Measurements from ENCODE around the gene MYO3B.

Gene MYO3B

DNA sequence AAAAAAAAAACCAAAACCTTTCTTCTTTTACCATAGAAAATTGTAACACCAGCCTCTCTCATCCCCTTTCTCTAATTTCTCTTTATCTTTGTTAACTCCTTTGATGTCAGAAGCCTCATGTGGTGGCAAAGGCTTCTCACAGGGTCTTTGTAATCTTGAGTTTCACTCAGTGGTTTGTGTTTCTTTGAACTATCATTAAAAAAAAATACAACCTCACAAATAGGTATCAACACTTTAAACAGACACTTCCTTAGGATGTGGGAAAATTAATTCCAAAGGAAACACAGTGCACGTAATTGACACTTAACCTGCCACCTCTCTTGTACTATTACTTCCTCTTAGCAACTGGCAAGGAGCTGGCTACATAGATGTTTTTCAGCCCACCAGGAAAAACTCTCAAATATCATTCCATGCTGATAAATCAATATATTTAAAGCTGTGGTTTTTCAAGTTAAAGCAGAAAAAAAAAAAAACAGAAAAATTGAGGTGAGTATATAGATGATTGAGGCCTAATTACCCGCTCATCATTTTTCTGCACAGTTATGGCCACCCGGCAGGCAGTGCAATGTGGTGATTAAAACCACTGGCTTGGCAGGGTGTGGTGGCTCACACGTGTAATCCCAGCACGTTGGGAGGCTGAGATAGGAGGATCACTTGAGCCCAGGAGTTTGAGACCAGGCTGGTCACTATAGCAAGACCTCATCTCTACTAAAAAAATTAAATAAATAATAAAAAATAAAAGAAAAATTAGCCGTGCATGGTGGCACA lies 193.5 kb downstream of the MYO3B start:
- no peak for DNase-seq (ENCODE audit: low spot score)

DNA sequence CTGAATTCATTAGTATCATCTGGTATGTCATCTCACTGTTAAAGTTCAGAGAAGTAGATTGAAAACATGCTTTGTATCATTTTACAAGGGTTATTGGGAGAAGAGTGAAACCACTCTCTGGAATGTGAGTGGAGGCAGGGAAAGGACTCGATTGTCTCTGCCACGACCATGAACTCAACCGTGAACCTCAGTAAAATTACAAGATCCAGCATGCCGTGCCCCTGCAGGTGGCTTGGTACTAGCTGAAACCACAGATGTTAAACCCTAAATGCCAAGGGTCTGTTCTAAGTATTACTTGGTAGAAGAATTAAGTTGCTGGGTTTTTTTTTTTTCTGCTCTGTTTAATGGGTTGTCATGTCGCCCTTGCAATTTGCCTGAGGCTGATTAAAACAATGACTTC lies 197.2 kb downstream of the MYO3B start:
- DNase-seq (ENCODE audit: low spot score): no peak

DNA sequence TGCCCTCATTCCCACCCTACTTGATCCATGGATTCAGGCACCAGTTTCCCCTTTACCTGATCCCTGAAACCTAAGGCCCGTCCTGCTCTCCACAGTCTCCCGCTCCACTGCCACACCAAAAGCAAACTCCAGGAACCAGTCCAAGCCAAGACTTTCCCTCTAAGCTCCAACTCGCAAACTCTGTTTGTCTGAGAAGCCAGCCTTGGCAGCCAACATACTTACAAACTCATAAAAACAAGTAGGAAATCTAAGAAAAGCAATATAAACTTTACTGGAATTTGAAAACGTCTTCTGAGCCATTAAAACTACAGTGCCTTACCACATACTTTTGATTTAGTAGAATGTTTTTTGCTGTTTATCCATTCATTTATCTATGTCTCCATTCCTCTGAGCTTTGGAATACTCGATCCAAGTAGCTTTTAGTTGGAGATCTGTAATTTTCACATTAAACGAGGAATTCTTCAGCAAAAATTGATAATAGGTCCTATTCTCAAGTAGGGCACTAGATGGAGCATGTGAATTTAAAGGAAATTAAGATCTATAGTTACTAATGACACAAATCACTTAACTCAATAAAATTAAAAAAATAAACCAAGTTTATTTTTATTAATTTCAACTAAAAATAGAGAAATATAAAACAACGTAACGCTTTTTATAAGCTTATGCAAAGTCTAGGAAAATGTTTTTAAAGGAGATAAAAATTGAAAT lies 199.7 kb downstream of the MYO3B start:
- DNase-seq (ENCODE audit: low spot score): no peak

DNA sequence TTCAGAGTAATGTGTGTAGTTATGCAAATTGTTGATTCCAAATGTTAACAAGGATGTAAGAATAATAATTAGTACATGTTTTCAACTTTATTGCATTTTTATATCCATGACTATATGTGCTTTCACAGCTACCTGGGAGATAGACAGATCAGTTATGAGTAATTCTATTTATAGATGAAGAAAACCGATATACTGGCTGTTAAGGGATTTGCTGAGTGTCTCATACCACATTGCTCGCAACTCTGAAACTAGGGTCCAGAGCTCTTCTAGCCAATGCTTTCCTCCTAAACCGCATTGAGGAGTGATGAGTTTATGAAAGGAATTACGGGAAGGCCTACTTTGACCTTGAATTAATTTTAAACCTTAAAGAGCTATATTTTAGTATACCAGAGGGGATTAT lies 202.3 kb downstream of the MYO3B start:
- DNase-seq (ENCODE audit: low spot score): no peak

DNA sequence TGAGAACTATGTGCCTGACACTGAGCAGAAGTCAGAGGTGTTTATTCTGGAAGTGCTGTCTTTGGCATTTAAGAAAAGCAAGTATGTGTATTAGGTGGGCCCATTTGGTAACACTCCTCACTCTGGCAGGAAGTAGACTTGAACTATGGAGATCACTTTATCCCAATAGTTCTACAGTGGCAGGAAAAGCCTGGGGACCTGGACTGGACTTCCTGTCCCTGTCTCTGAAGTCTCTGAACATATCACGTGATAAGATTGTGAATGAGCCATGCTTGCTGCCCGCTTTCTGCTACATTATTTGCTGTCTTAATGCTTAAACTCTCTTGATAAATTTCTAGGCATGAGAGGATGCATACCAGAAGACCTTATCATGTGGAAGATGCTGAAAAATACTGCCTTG lies 203.7 kb downstream of the MYO3B start:
- no peak for DNase-seq (ENCODE audit: low spot score)

DNA sequence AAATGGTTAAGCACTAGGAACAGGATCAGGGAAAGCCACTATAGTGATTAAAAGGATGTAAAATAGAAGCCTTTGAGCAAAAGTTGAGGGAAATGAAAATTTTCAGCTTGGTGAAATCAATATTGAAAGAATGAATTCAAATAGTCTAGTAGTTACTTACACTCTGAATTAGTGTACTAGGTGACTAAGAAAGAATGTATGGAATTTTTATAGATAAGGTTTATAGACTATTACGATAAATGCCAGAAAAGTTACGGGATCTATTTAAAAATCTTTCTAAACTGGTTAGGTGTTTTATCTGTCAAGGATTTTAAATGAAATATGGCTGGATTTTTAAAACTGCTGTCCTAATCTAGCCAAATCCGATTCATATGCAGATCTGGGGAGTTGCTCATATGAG lies 208.6 kb downstream of the MYO3B start:
- no peak for DNase-seq (ENCODE audit: low spot score)

DNA sequence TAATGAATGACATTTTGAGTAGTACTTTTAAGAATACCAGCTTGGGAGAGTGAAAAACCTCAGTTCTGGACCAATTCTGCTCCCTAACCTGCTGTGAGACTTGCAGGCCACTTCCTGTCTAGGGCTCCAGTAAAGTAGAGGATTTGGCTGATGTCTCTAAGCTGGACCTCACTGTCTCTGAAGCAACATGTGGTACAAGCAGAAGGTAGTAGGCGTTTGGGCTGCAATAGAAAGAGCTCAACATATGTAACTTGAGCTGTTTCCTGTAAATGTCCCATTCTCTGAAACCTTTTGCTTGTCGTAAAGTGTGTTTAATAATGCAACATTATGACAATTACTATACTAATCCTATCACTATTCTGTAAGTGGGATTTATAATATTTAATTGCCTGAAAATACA lies 213.1 kb downstream of the MYO3B start:
- DNase-seq (ENCODE audit: low spot score): no peak

DNA sequence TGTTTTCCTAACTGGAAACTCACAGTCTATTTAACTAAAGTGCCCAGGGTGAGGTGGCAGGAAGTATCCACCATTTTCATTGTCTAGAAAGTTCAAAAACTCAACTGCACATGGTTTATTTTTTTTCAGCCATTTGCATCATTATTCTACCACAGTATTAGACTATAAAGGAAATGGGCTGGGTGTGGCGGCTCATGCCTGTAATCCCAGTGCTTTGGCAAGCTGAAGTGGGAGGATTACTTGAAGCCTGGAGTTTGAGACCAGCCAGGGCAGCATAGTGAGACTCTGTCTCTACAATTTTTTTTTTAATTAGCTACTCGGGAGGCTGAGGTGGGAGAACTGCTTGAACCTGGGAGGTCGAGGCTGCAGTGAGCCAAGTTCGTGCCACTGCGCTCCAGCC lies 213.8 kb downstream of the MYO3B start:
- no peak for DNase-seq (ENCODE audit: low spot score)

DNA sequence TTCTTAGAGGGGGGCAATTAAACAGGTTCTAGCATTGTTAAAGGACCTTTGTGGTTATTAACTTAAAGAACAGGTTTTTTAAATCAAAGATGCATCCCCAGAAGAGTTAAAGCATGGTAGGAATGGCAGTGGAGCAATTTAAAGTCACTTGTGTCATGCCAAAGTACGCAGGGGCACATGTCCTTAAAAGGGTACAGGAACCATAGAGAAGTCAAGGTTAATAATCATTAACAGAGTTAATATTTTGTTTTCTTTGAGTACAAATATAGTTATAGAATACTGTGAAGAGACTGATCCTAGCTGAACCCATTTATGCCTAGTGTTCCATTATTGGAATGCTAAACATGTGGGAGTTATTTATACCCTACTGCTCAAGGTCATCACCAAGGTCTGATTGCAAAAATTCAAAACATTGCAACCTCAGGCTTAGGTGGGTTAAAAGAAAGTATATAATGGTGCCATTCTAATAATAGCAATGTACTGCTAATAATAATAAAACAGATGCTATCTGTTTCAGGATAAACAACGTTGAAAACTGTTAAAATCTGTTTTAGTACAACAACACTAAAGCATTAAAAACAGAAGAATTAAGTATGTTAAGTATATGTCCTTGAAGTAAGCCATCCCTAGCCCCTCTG lies 216.0 kb downstream of the MYO3B start:
- DNase-seq (ENCODE audit: low spot score): no peak

DNA sequence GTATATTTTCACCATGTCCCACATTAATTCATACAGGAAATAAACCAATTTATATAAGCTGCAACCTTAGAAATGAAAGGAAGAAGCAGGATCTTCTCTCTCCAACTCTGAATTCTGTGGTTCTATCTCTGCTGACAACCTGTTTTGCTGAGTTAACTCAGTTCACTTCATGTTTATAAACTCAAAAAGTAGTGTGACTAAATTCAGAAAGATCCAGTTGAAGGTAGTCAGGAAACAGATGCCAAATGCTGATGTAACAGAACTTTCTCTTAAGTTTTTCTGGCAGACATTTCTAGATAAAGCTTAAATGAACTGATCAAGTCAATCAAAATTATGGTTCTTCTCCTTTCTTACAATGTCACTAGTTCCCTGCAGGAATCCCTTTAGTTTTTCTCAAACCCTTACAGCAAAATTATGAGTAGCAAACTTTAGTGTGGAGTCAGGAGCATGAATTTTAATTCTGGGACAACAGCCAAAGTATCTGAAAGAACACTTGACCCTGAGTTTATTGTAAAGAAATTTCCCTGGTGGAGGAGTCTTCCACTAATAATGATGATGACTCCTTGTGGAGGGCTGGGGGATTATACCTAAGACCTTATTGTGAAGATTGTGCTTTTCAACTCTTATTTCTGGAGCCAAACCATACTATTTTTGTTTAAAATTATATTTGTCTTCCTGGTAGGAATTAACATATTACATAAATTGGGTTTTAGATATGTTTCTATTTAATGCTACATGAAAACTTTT lies 216.9 kb downstream of the MYO3B start:
- no peak for DNase-seq (ENCODE audit: low spot score)

DNA sequence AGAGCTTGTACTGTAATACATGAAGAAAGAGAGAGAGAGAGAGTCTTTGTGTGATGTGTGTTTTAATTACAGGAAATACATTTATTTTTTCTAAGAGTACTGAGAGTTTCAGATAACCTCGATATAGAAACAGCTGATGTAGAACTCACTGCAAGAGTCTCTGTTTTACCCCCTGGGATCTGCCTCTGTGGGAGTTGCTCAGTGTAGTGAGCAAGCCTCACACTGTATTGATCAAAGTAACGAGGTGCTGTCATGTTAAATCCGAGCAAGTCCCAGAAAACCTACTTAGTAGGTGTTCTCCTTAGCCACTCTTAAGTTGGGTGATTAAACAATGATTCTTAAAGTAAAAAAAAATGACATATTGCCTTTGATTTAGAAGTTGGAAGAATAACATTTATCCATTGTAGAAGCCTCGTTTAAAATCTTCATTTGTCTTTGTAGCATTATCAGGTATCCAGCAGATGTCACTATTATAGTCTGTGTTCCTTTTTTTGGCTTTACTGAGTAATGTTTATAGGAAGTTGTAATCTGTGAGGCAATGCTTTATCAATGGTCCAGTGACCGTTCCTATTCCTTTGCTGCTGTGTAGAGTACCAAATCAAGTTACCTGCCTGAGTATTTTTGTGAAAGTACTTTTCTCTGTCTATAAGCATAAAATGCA lies 219.0 kb downstream of the MYO3B start:
- DNase-seq (ENCODE audit: low spot score): no peak

DNA sequence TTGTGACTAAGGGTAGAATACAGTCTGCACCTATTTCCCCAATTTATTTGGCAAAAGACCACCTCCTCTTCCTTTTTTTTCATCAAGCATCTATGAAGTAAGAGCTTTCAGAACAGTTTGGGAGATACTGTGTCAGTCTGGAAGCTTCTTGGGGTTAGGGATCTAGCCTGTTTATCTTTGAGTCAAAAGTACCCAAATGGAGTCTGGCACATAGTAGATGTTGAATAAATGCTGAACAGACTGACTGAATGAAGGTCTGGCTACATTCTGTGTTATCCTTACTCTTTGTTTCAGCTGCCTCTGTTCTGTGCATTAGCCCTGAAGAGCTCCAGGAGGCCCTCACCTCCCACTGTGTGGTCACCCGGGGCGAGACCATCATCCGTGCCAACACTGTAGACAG lies 223.2 kb downstream of the MYO3B start:
- DNase-seq (ENCODE audit: low spot score): no peak

DNA sequence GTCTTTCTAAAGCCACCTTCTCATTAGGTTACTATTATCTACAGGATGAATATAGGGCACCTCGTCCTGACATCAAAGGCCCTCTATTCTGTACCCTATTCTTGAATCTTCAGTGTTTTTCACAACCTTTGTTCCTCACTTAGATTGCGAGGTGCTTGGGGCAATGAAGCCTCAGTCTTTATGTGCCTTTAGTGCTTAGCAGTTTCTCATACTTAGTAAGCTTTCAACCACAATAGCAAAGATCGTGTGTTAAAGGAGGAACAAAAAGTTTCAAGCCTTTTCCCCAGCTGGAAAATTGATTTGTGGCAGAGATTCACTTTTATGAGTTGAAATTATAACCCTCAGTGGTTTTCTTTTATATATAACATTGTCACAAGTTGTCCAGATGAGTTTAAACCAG lies 226.9 kb downstream of the MYO3B start:
- no peak for DNase-seq (ENCODE audit: low spot score)

DNA sequence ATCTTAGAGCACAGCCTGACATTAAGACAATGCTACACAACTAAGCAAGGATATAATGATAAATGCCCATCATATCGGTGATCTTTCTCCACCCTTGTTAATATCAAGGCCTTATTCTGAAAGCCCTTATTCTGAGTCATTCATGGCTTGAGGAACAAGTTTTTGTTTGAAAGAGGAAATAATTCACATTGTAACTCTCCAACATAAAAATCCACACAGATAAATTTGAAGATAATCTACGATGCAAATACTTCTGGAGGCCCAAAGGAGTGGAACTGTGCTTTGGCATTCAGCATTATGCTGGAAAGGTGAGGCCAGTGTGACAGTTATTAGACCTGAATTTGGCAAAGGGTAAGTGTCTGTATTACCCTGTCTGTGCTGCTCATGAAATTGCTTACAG lies 227.4 kb downstream of the MYO3B start:
- no peak for DNase-seq (ENCODE audit: low spot score)

DNA sequence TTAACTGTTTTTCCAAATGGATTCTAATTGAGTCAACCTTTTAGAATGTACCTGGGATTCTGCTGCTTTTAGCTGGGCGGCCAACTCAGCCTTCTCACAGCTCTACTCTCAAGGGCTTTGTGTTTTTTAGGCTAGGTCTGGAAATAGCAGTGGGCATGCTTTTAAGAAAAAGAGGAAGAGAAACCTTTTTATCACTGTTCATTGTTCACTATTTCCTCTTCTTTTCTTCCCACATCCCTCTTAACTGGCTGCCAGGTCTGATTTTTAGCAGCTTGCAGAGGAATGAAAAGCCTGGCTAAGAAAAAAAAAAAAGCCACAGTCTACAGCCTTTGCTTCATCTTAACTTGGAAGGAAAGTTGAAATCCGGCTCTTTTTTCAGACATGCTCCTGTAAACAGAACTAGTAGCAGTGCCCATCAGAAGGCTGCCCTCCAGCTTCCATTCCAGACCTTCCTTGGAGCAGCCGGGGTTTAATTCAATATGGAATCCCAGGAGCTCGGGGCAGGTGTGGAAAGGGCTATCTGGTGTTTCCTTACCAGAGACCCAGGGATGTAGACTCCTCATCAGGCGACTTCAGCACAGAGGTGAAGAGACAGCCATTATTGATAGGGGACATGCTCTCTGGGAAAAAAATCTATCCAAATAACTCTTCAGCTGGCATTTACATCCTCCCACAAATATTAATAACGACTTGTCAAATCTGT lies 230.7 kb downstream of the MYO3B start:
- no peak for DNase-seq (ENCODE audit: low spot score)

DNA sequence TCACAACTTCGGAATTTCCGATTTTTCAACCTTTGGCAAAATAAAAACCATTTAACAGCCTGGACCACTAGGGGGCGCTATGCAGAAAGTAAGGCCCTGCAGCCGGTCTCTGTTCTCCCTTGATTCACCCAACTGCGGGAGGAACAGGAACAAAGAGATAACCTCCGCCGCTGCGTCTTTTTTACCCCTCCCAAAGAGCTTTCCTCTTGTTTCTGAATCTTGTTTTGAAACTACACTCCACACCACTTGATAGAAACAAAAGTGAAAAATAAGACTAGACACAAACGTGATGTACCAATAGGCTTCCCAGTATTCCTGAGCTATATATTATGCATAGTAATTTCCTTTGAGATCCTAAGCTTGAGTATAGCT lies 231.2 kb downstream of the MYO3B start:
- DNase-seq (ENCODE audit: low spot score): peak; percentile 52

DNA sequence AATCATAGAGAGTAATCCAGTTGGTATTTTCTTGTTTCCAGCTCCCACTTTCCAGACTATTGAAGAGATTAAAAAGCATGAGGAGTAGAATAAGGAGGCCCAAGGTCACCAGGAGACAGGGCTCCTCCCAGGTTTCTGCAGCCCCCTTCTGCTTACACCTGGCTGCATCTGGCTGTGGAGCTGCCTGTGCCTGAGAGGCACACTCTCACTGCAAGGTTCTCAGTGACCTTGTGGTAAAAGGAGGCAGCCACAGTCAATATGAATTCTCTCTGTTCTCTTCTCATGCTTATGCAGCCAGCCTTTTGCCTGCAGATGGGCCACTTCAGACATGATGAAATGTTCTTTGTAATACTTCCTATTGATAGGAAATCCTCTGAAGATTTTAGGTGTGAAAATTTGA lies 233.7 kb downstream of the MYO3B start:
- DNase-seq (ENCODE audit: low spot score): no peak

DNA sequence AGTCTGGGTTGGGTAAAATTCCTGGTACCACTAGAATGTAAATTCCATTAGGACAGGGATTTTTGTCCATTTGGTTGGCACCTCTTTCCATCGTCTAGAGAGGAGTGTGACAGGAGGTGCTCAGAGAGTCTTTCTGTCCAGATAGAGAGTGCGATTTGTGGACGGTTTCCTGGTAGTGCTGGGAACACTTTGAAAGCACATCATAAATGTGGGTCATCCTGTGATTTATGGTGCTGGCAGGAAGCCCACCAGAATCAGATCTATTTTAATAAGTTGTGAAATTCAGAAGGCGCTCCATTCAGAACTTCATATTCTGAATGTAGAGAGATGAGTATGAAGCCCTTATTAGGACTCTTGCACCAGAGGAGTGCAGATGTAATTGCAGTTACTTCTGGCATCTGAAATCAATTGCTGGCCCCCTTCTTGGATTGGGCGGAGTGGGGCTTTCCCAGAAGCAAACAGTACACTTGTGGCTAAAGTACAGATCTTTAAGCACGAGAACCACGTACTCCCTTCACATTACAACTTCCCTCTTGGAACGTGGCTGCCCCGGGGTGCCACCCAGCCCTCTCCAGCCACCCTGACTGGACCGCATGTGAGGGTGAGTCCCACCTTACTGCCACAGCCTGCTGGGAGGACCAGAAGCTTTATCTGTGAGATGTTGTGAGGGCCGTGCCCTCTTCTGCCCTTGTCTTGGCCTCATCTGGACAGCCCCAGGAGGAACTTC lies 243.2 kb downstream of the MYO3B start:
- DNase-seq (ENCODE audit: low spot score): no peak

DNA sequence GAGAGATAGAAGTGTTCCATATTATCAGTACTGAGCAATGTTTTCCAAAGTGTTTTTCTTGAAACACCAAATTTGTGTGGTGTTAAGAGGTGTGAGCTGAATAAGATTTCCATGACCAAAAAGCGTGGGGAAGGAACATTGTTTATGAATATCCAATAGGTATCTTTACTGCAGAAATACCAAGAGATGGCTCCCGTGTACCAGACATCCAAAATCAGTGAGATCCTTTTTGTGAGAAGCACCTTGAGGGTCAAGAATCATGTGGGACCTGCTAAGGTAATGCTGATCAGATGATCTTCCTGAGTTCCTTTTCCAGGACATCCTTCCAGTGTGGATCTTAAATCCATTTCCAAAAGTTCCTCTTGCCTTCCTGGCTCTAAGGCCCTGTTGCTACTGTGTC lies 246.0 kb downstream of the MYO3B start:
- DNase-seq (ENCODE audit: low spot score): no peak

DNA sequence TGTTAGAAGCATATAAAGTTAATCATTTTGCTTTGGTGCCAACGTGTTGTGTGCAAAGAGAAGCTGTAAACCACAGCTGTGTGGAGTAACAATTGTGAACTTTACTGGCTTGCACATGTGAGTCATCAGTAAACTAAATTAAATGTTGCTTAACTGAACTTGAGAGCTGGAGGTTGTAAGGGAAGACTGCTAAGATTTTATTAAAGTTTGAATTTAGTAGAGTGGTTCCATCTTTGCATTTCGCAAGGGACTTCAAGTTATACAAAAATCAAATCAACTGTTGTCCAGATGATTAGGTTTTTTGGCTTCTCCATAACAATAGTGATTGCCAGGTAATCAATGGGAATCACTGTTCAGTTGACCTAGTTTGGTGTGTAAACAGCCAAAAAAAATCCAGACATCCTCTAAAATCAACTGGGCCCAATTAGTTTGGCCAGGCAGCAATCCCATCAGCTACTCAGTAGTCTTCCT lies 247.4 kb downstream of the MYO3B start:
- no peak for DNase-seq (ENCODE audit: low spot score)

DNA sequence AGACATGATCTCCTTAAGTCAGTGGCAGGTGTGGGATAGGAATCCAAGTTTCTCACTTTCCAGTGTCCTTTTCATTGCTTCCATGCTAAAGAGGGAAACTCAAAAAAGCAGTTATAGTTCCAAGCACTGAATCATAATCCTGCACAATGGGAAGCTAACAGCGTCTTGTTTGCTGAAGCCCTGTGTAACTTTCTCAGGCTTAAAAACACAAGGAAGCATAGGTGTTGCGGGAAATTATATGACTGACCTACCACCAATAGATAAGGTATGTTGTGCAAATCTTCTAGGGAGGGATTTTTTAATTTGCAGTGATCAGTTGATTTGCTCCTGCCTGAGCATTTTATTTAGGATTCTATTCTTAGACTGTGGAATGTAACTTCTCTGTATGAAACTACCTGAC lies 250.9 kb downstream of the MYO3B start:
- no peak for DNase-seq (ENCODE audit: low spot score)

All from cerebellar cortex (tissue), 1 donor.